H1 (cell line): ENCODE results near the gene ATP6V1A. TPM values are rescaled to one million over a fixed set of nuclear protein-coding genes. Genes with fewer than 3 reads are reported as not detected.

Source experiments
- CTCF ChIA-PET: fragments of 300-600 bp; sonication (Branson Sonifier 250); formaldehyde crosslinking; loops from one replicate; lab custom pipeline; 2021; ENCODE audit not compliant: partially characterized antibody; lab: Charles Lee
- POLR2A ChIA-PET: fragments of 300-600 bp; sonication (Branson Sonifier 250); formaldehyde crosslinking; loops from one replicate; lab custom pipeline; 2021; ENCODE audit warnings: inconsistent platforms; ENCODE audit not compliant: partially characterized antibody; lab: Charles Lee
- DNase-seq, 2 experiments: peaks; one replicate each; pipeline versions ENCODE4 v3.0.0 to v3.0.0-alpha.2; 2010 to 2022; ENCODE audit warnings: low spot score in 2 of 2, low read depth in 1 of 2, mixed read lengths in 1 of 2
- FAIRE-seq: peaks from 2 replicates; lab custom pipeline; 2011; peaks lifted over from hg19 to GRCh38; lab: Jason Lieb, UNC
- H2AFZ ChIP-seq: 2 replicates; pipeline ENCODE4 v1.8.1; 2012; ENCODE audit warnings: low read length, inconsistent platforms
- H2AK5ac ChIP-seq: 2 replicates; pipeline ENCODE4 v1.6.1; 2013; ENCODE audit warnings: low read depth, low read length
- H2BK120ac ChIP-seq: replicated peaks from 2 replicates; pipeline ENCODE3; 2013; ENCODE audit warnings: low read depth, low read length, inconsistent platforms
- H2BK12ac ChIP-seq: 2 replicates; pipeline ENCODE4 v1.6.1; 2013; ENCODE audit warnings: low read depth, low read length
- H2BK15ac ChIP-seq: 2 replicates; pipeline ENCODE4 v1.6.1; 2013; ENCODE audit warnings: low read length
- H2BK20ac ChIP-seq: 2 replicates; pipeline ENCODE4 v1.6.1; 2013; ENCODE audit warnings: low read length
- H2BK5ac ChIP-seq: 2 replicates; pipeline ENCODE4 v1.6.1; 2013; ENCODE audit warnings: low read depth, low read length
- H3K14ac ChIP-seq: 2 replicates; pipeline ENCODE4 v1.6.1; 2013; ENCODE audit warnings: inconsistent platforms; ENCODE audit not compliant: insufficient read length
- H3K18ac ChIP-seq: 2 replicates; pipeline ENCODE4 v1.6.1; 2013; ENCODE audit warnings: low read length; ENCODE audit errors: extremely low read depth
- H3K23ac ChIP-seq: 2 replicates; pipeline ENCODE4 v1.6.1; 2013; ENCODE audit warnings: inconsistent platforms; ENCODE audit not compliant: insufficient read length
- H3K23me2 ChIP-seq: 2 replicates; pipeline ENCODE4 v1.6.1; 2013; ENCODE audit warnings: low read depth, low read length
- H3K27ac ChIP-seq: 2 replicates; pipeline ENCODE4 v1.6.1; 2011; ENCODE audit warnings: low read depth, low read length, inconsistent platforms
- H3K27me3 ChIP-seq, 4 experiments: replicated peaks in 1 of 4; 1 replicate in 1 of 4; 2 replicates in 3 of 4; pipeline versions ENCODE4 v1.6.1 to v1.8.1; 2011 to 2013; ENCODE audit warnings: low read length in 3 of 4, mild to moderate bottlenecking in 3 of 4, inconsistent platforms in 2 of 4, mixed read lengths in 2 of 4, moderate library complexity in 1 of 4; ENCODE audit not compliant: control insufficient read depth in 3 of 4, insufficient read depth in 3 of 4; ENCODE audit errors: extremely low read depth in 1 of 4
- H3K36me3 ChIP-seq, 4 experiments: 2 replicates each; pipeline versions ENCODE4 v1.6.1 to v1.8.1; 2011 to 2013; ENCODE audit warnings: mild to moderate bottlenecking in 4 of 4, low read length in 3 of 4, moderate library complexity in 2 of 4, control low read depth in 1 of 4, inconsistent platforms in 1 of 4; ENCODE audit not compliant: insufficient read depth in 4 of 4, control insufficient read depth in 2 of 4
- H3K4ac ChIP-seq: replicated peaks from 2 replicates; pipeline ENCODE3; 2013; ENCODE audit warnings: low read length, low read depth, mixed read lengths, inconsistent platforms; ENCODE audit not compliant: insufficient read length
- H3K4me1 ChIP-seq, 4 experiments: replicated peaks in 1 of 4; 1 replicate in 1 of 4; 2 replicates in 3 of 4; pipeline versions ENCODE4 v1.6.1 to v1.8.1; 2011 to 2013; ENCODE audit warnings: low read length in 3 of 4, inconsistent platforms in 2 of 4, mixed read lengths in 1 of 4; ENCODE audit not compliant: insufficient read depth in 4 of 4, control insufficient read depth in 3 of 4
- H3K4me2 ChIP-seq, 2 experiments: 2 replicates each; pipeline versions ENCODE4 v1.6.1 to v1.8.1; 2011 to 2013; ENCODE audit warnings: low read depth in 2 of 2, low read length in 2 of 2, control low read depth in 1 of 2, inconsistent platforms in 1 of 2, mild to moderate bottlenecking in 1 of 2; ENCODE audit not compliant: insufficient read depth in 1 of 2
- H3K4me3 ChIP-seq, 4 experiments: fragments of 200-600, 300-600 bp in 1 of 4; sonication (generic), shearing (Covaris generic), sonication (Bioruptor Twin) in 1 of 4; 2 replicates each; pipeline versions ENCODE4 v1.5.1 to v1.8.1; 2011 to 2016; ENCODE audit warnings: low read length in 4 of 4, low read depth in 3 of 4, control low read depth in 2 of 4, inconsistent platforms in 2 of 4, mild to moderate bottlenecking in 2 of 4, mixed read lengths in 1 of 4, moderate library complexity in 1 of 4; ENCODE audit not compliant: insufficient read depth in 2 of 4; ENCODE audit errors: extremely low read depth in 1 of 4
- H3K56ac ChIP-seq: replicated peaks from 2 replicates; pipeline ENCODE3; 2013; ENCODE audit warnings: low read depth, mild to moderate bottlenecking, mixed read lengths, low read length, inconsistent platforms; ENCODE audit not compliant: insufficient read length
- H3K79me1 ChIP-seq: 2 replicates; pipeline ENCODE4 v1.6.1; 2013; ENCODE audit warnings: low read depth, low read length, control low read depth
- H3K79me2 ChIP-seq, 2 experiments: 2 replicates each; pipeline versions ENCODE4 v1.6.1 to v1.8.1; 2012 to 2013; ENCODE audit warnings: low read length in 2 of 2, mild to moderate bottlenecking in 2 of 2, inconsistent platforms in 1 of 2; ENCODE audit not compliant: insufficient read depth in 2 of 2, control insufficient read depth in 1 of 2
- H3K9ac ChIP-seq, 4 experiments: replicated peaks in 1 of 4; 1 replicate in 1 of 4; 2 replicates in 3 of 4; pipeline versions ENCODE4 v1.6.1 to v1.8.1; 2011 to 2013; ENCODE audit warnings: low read depth in 3 of 4, low read length in 3 of 4, control low read depth in 2 of 4, mild to moderate bottlenecking in 2 of 4, moderate library complexity in 2 of 4, inconsistent platforms in 1 of 4; ENCODE audit errors: extremely low read depth in 1 of 4
- H3K9me3 ChIP-seq, 2 experiments: 2 replicates each; pipeline versions ENCODE4 v1.6.1 to v1.8.1; 2012 to 2013; ENCODE audit warnings: mild to moderate bottlenecking in 2 of 2, moderate library complexity in 2 of 2, control low read depth in 1 of 2, inconsistent platforms in 1 of 2, low read depth in 1 of 2, low read length in 1 of 2, mixed read lengths in 1 of 2; ENCODE audit not compliant: insufficient read depth in 2 of 2
- H4K20me1 ChIP-seq, 2 experiments: replicated peaks in 1 of 2; 2 replicates each; pipeline versions ENCODE3 to v1.8.1; 2011 to 2013; ENCODE audit warnings: inconsistent platforms in 2 of 2, low read length in 2 of 2, mild to moderate bottlenecking in 1 of 2; ENCODE audit not compliant: insufficient read depth in 2 of 2, control insufficient read depth in 1 of 2
- H4K5ac ChIP-seq: 2 replicates; pipeline ENCODE4 v1.6.1; 2013; ENCODE audit warnings: low read length, low read depth, mixed read lengths, inconsistent platforms; ENCODE audit not compliant: insufficient read length
- H4K8ac ChIP-seq: 2 replicates; pipeline ENCODE4 v1.8.0; 2013; ENCODE audit warnings: mild to moderate bottlenecking, moderate library complexity, low read length, inconsistent platforms; ENCODE audit not compliant: insufficient read depth; ENCODE audit errors: extremely low read depth
- H4K91ac ChIP-seq: replicated peaks from 2 replicates; pipeline ENCODE3; 2013; ENCODE audit warnings: low read length, mixed read lengths, inconsistent platforms; ENCODE audit not compliant: insufficient read length
- CHD1 ChIP-seq: IDR thresholded peaks from 2 replicates; pipeline ENCODE4 v1.6.1; 2012; ENCODE audit warnings: low read depth, low read length, improper control_type of control experiment
- CTBP2 ChIP-seq: IDR thresholded peaks from 2 replicates; pipeline ENCODE4 v1.7.0; 2011; ENCODE audit warnings: borderline replicate concordance, mild to moderate bottlenecking, moderate library complexity, mixed read lengths, low read length; ENCODE audit not compliant: insufficient read depth, insufficient read length
- NRF1 ChIP-seq: IDR thresholded peaks from 2 replicates; pipeline ENCODE4 v1.6.1; 2011; ENCODE audit warnings: mild to moderate bottlenecking, low read depth, low read length, improper control_type of control experiment
- POLR2A ChIP-seq, 2 experiments: IDR thresholded peaks; 1 replicate in 1 of 2; 2 replicates in 1 of 2; pipeline ENCODE4 v1.6.1; 2011; ENCODE audit warnings: low read depth in 2 of 2, low read length in 2 of 2, mild to moderate bottlenecking in 2 of 2; ENCODE audit errors: control extremely low read depth in 1 of 2
- SUZ12 ChIP-seq: fragments of 200-600 bp; sonication (generic); IDR thresholded peaks from 2 replicates; pipeline ENCODE4 v1.6.1; 2012; ENCODE audit warnings: mild to moderate bottlenecking, inconsistent platforms, low read length, moderate library complexity, mixed read lengths
- TAF7 ChIP-seq: optimal IDR thresholded peaks from 2 replicates; pipeline ENCODE3; 2011; ENCODE audit warnings: low read depth, mild to moderate bottlenecking, inconsistent platforms, low read length, moderate library complexity, borderline replicate concordance
- TCF12 ChIP-seq: IDR thresholded peaks from 2 replicates; pipeline ENCODE4 v1.6.1; 2011; ENCODE audit warnings: low read depth, mild to moderate bottlenecking, low read length
- WGBS, 2 experiments: shearing (Covaris generic) in 1 of 2; methylation state at CpG; one replicate each; pipeline versions ENCODE4 v1.1.6 to v1.1.7; 2013 to 2015; ENCODE audit warnings: low lambda C conversion rate in 2 of 2, mixed read lengths in 2 of 2, inconsistent platforms in 1 of 2, low coverage in 1 of 2, missing lambda C conversion rate in 1 of 2; ENCODE audit not compliant: insufficient replicate concordance in 2 of 2, insufficient coverage in 1 of 2, insufficient read length in 1 of 2; ENCODE audit errors: extremely low coverage in 1 of 2, missing lambda C conversion rate in 1 of 2; 5-methylcytosine and 5-hydroxymethylcytosine counted together
- long read RNA-seq, 2 experiments: library from RNA in 1 of 2; library from capped mRNA in 1 of 2; stranded (forward); transcript quantifications; one replicate each; pipeline ENCODE4 v2.0.0, GENCODE V29; 2021; ENCODE audit warnings: inconsistent platforms in 1 of 2
- polyA minus RNA-seq, 3 experiments: library from RNA; depleted of rRNA, polyadenylated mRNA; stranded (reverse); fragments of >200 nt; gene quantifications; 1 replicate in 2 of 3; 2 replicates in 1 of 3; pipeline ENCODE4 v1.2.3, GENCODE V29; 2011
- polyA plus RNA-seq, 7 experiments: library from polyadenylated mRNA; depleted of rRNA in 3 of 7; stranded (reverse) in 5 of 7; unstranded in 2 of 7; fragments of >200 nt in 5 of 7; fragments of 200-250 nt in 2 of 7; gene quantifications; 1 replicate in 5 of 7; 2 replicates in 1 of 7; 4 replicates in 1 of 7; pipeline versions ENCODE4 v1.2.1 to v1.2.3, GENCODE V29; 2011 to 2013; ENCODE audit warnings: missing spikeins in 2 of 7, mixed read lengths in 2 of 7
- total RNA-seq: library from RNA; stranded (reverse); fragmentation: NEBNext Ultra II Directional; extraction: Animal tissue kit (Norgen Biotek cat#: 25700); gene quantifications from 2 replicates; pipeline ENCODE4 v1.2.1, GENCODE V29; 2021
- TF ChIP-seq, protein P1 (sequence below): IDR thresholded peaks from 2 replicates; pipeline ENCODE4 v1.6.1; 2012; ENCODE audit warnings: inconsistent platforms

Gene ATP6V1A
- total RNA-seq (90.4 and 90.9 TPM in 2 replicates), polyA plus RNA-seq (2011; rRNA removed) (9.7 and 15.4 TPM in 2 replicates), polyA minus RNA-seq (2011; rRNA and poly(A)+ RNA removed) (72.3 and 142 TPM in 2 replicates)
- 21.8 TPM for polyA plus RNA-seq (2011; cell fraction: cytosol; rRNA removed)
- 7.9 TPM for polyA plus RNA-seq (2011; cell fraction: nucleus; rRNA removed)
- polyA plus RNA-seq (2012, experiment 1 of 2) = 28.8 to 46.8 TPM (median 38.9 TPM) in 4 replicates
- polyA plus RNA-seq (2012, experiment 2 of 2) = 3.2 TPM
- polyA plus RNA-seq (2013, experiment 1 of 2) = 25.7 TPM
- 24.1 TPM for polyA plus RNA-seq (2013, experiment 2 of 2)
- polyA minus RNA-seq (2011; cell fraction: cytosol; rRNA and poly(A)+ RNA removed) = 27.6 TPM
- polyA minus RNA-seq (2011; cell fraction: nucleus; rRNA and poly(A)+ RNA removed) = 17.5 TPM
- long read RNA-seq, experiment 1, full-length matches to known transcripts = 5 of 51 reads
- long read RNA-seq, experiment 1, partial matches to known transcripts = 11 of 51 reads
- long read RNA-seq, experiment 1, other reads (novel, unspliced or antisense) = 35 of 51 reads
- long read RNA-seq, experiment 2, full-length matches to known transcripts = 5 of 10 reads
- long read RNA-seq, experiment 2, partial matches to known transcripts = 1 of 10 reads
- long read RNA-seq, experiment 2, other reads (novel, unspliced or antisense) = 4 of 10 reads

DNA sequence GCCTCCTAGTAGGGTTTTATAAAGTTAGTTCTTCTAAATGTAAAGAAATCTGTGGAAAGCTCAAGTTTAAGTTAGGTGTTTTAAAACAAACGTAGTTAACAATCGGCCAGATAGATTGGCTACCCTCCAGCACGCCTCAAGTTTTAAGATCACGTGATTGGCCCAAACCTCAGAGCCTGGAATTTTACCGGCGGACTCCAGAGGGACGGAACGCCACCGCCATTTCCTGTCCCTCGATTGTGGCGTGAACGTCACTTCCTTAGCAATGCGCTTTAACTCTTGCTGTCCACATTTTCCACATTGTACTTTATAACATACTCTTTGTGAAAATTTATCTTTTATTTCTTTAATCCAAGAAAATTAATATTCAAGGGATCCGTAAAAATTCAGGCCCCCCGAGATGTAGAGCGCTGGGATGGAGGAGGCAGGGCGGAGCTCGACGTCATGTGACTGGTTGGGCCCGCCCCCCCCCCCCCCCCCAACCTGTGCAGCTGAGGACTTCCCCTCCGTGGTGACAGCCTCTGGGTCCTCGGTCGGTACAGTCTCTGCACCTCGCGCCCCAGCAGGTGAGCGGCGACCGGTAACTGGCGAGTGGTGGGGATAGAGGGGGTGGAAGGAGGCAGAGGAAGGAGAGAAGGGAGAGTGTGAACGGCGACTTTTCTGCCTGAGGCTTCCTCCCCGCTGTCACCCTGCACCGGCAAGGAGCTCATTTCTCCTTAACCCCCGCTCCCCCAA, at the start of gene ATP6V1A:
Gene ATP6V1A, plus strand, starts transcription at position 488 of the 735 bp plus-strand sequence. CDS start 31,719 bp downstream, outside the sequence.
- Histone ChIP-seq H2BK12ac (peak within 1 kb of the TSS; percentile 64), H3K4me1 (peaks cover 0 to 6% (median 1%) of the 10 kb centered on the region in 4 experiments; a peak in 4 of 7 replicates), H2BK20ac (no peak within 1 kb of the TSS), H2BK5ac (peak within 1 kb of the TSS; percentile 84), H3K79me1 (no peaks in the 10 kb centered on the region), H2BK15ac (no peak within 1 kb of the TSS), H3K9ac (peak within 1 kb of the TSS; percentile 93 to 98 (median 94)), H2AFZ (peak within 1 kb of the TSS; percentile 68), H4K8ac (peak within 1 kb of the TSS; percentile 99), H3K4ac (peak within 1 kb of the TSS; percentile 97), H3K23me2 (peaks cover 13% of the 10 kb centered on the region), H3K79me2 (peaks cover 14 to 88% of the 10 kb centered on the region in 2 experiments), H4K91ac (peak within 1 kb of the TSS; percentile 99), H2BK120ac (peak within 1 kb of the TSS; percentile 96), H2AK5ac (no peak within 1 kb of the TSS), H4K20me1 (peaks cover 0 to 1% of the 10 kb centered on the region in 2 experiments), H4K5ac (peak within 1 kb of the TSS; percentile 95), H3K18ac (peak within 1 kb of the TSS; percentile 84; the same call in 1 of the 2 replicates), H3K23ac (no peak within 1 kb of the TSS), H3K14ac (peak within 1 kb of the TSS; percentile 91), H3K4me2 (peak within 1 kb of the TSS; percentile 85 to 99), H3K27ac (peak within 1 kb of the TSS; percentile 99), H3K27me3 (no peaks in the 10 kb centered on the region), H3K4me3 (peak within 1 kb of the TSS; percentile 95 to 100 (median 98)), H3K9me3 (no peaks in the 10 kb centered on the region), H3K36me3 (no peaks in the 10 kb centered on the region), H3K56ac (peak within 1 kb of the TSS; percentile 99)
- DNase-seq (peak; percentile 59 to 79), FAIRE-seq (no peak)
- POLR2A ChIA-PET = interaction anchor here (0.6 to 3.4 kb wide), 13 partner anchors 8 to 232 kb away, joined by 3 to 21 read pairs (median 5); partner anchors contain the start of gene SPICE1
- CTCF ChIA-PET = interaction anchor here (0.5 to 3.0 kb wide), 9 partner anchors 9 to 92 kb away, joined by 3 to 12 read pairs (median 4); partner anchors contain the start of gene GRAMD1C
- 0% methylated on average over 25 of the region's 34 CpGs; no CpG with 5 or more reads in 1 of the 2 experiments for WGBS, 2 experiments
- TF ChIP-seq NRF1 = no peak
- no peak for TF ChIP-seq CTBP2
- no peak for TF ChIP-seq SUZ12
- no peak for TF ChIP-seq TCF12
- TF ChIP-seq, protein P1, sequence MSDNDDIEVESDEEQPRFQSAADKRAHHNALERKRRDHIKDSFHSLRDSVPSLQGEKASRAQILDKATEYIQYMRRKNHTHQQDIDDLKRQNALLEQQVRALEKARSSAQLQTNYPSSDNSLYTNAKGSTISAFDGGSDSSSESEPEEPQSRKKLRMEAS = peak; percentile 64
- 0 out of 2 replicates have a peak, but pooled peaks have one; percentile 68 for TF ChIP-seq CHD1
- TF ChIP-seq POLR2A (IDR thresholded peaks at IDR 0.05; ENCODE audit: control extremely low read depth in 1 of 2, low read depth in 2 of 2, low read length in 2 of 2) = peak in 1 of 2 experiments; percentile 73; a peak in 2 of 3 replicates
- TF ChIP-seq TAF7 = peak; percentile 52
